Parathyroid adenoma (tissue), 2 donors: ENCODE measurements around the gene CDK5.
"Not testable (repeated sequence)": the region's sequence is repeated elsewhere in the genome, so short reads cannot be mapped to it uniquely, and the experiment has no call there.

Experiments
- H2AFZ ChIP-seq: fragments of 300-600 bp; sonication (generic); one replicate; pipeline ENCODE4 v1.7.0; 2017; ENCODE audit warnings: antibody characterized with exemption, mild to moderate bottlenecking
- H3K27ac ChIP-seq: fragments of 300-600 bp; sonication (generic); one replicate; pipeline ENCODE4 v1.7.0; 2017
- H3K27me3 ChIP-seq: fragments of 300-600 bp; sonication (generic); one replicate; pipeline ENCODE4 v1.7.0; 2017; ENCODE audit warnings: low read length; ENCODE audit not compliant: control insufficient read depth, insufficient read depth
- H3K36me3 ChIP-seq: fragments of 300-600 bp; sonication (generic); one replicate; pipeline ENCODE4 v1.7.0; 2017; ENCODE audit warnings: low read length; ENCODE audit not compliant: control insufficient read depth, insufficient read depth
- H3K4me1 ChIP-seq: fragments of 300-600 bp; sonication (generic); one replicate; pipeline ENCODE4 v1.7.0; 2017; ENCODE audit warnings: control low read depth
- H3K4me2 ChIP-seq: fragments of 300-600 bp; sonication (generic); one replicate; pipeline ENCODE4 v1.7.0; 2017; ENCODE audit warnings: low read length
- H3K4me3 ChIP-seq: fragments of 300-600 bp; sonication (generic); one replicate; pipeline ENCODE4 v1.7.0; 2017; ENCODE audit warnings: low read depth, low read length
- H3K79me2 ChIP-seq: fragments of 300-600 bp; sonication (generic); one replicate; pipeline ENCODE4 v1.7.0; 2017; ENCODE audit warnings: control low read depth
- H3K9ac ChIP-seq: fragments of 300-600 bp; sonication (generic); one replicate; pipeline ENCODE4 v1.7.0; 2017; ENCODE audit warnings: mild to moderate bottlenecking
- H3K9me3 ChIP-seq: fragments of 300-600 bp; sonication (generic); one replicate; pipeline ENCODE4 v1.7.0; 2017; ENCODE audit warnings: low read length; ENCODE audit not compliant: control insufficient read depth
- CTCF ChIP-seq: fragments of 300-600 bp; sonication (generic); IDR thresholded peaks from one replicate; pipeline ENCODE4 v1.7.0; 2017; ENCODE audit warnings: antibody characterized with exemption, mild to moderate bottlenecking
- donor health status: primary hyperparathyroidism.

The CDK5 gene

GRCh38 chr7:151043959-151044358 is 13.7 kb downstream of the CDK5 start:
- Histone ChIP-seq H3K9ac (no peak overlapping the region), H3K79me2 (no peaks in the 10 kb centered on the region), H3K27ac (no peak overlapping the region), H3K27me3 (no peaks in the 10 kb centered on the region), H2AFZ (no peak overlapping the region), H3K9me3 (no peaks in the 10 kb centered on the region), H3K36me3 (no peaks in the 10 kb centered on the region), H3K4me1 (peaks cover 21% of the 10 kb centered on the region), H3K4me3 (no peak overlapping the region), H3K4me2 (no peak overlapping the region)
- TF ChIP-seq CTCF = no peak

GRCh38 chr7:151043449-151043848 is 14.2 kb downstream of the CDK5 start:
- H3K36me3 ChIP-seq, H3K9me3 ChIP-seq, H3K4me3 ChIP-seq, H3K27me3 ChIP-seq, H2AFZ ChIP-seq, H3K4me2 ChIP-seq, H3K79me2 ChIP-seq, H3K9ac ChIP-seq, H3K27ac ChIP-seq: not testable (repeated sequence)
- H3K4me1 ChIP-seq = peaks cover 17% of the 10 kb centered on the region

- H3K27ac ChIP-seq = no peak overlapping the region
- H3K27me3 ChIP-seq = no peaks in the 10 kb centered on the region
- no peak for TF ChIP-seq CTCF
- H3K9me3 ChIP-seq = no peaks in the 10 kb centered on the region
- H3K36me3 ChIP-seq = no peaks in the 10 kb centered on the region
- H3K79me2 ChIP-seq = no peaks in the 10 kb centered on the region
- H3K9ac ChIP-seq = no peak overlapping the region
- H3K4me3 ChIP-seq = no peak overlapping the region
- no peak overlapping the region for H2AFZ ChIP-seq
- no peaks in the 10 kb centered on the region for H3K4me1 ChIP-seq
- no peak overlapping the region for H3K4me2 ChIP-seq
These were observed 16.9 kb downstream of the CDK5 start for GRCh38 chr7:151040616-151041375.

GRCh38 chr7:151039850-151040548 is 17.7 kb downstream of the CDK5 start:
- Histone ChIP-seq H3K36me3 (no peaks in the 10 kb centered on the region), H3K79me2 (peaks cover 2% of the 10 kb centered on the region), H3K27me3 (no peaks in the 10 kb centered on the region), H3K4me1 (no peaks in the 10 kb centered on the region), H2AFZ (no peak overlapping the region), H3K9me3 (no peaks in the 10 kb centered on the region), H3K9ac (no peak overlapping the region), H3K4me2 (no peak overlapping the region), H3K27ac (no peak overlapping the region), H3K4me3 (no peak overlapping the region)
- no peak for TF ChIP-seq CTCF

DNA sequence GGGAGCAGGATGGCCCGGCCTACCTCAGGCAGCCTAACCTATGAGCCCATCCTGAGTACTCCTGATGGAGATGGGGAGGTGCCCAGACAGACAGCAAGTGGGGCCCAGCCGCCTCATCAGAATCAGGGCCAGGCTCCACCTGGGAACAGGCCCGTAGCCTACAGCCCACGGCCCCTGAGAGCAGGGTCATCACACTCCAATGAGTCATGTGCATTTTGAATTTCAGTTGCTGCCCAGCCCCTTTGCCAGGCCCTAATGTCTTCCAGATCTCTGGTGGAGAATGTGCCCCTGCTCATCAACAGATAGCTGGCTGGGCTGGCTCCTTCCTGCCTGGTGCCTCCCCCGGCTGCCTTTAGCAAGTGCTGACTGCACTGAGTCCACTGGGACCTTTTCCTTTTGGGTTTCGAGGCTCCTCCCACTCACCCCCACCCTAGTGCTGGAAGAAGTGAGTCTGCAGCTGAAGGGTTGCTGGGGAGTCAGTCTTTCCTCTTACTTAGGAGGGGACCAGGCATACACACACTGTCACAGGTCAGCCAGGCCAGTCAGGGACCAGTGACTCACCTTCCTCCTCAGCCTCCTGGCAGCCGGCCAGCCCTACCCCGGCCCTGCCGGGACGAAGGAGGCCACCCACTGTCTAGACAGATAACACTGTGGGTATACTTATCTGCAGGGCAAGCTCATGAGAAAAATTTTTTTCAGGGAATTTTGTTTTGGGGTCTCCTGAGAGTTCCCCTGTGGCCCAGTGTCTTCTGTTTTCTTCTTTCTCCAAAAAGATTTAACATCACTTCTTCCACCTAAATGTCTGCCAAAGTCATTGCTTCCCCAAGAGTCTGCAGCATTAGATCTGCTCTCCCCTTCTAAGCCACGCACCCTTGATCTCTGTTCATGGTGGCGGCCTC is 18.5 kb downstream of the CDK5 start:
- no peaks in the 10 kb centered on the region for H3K36me3 ChIP-seq
- H3K27ac ChIP-seq = no peak overlapping the region
- H3K4me2 ChIP-seq = no peak overlapping the region
- no peak for TF ChIP-seq CTCF
- peaks cover 3% of the 10 kb centered on the region for H3K79me2 ChIP-seq
- no peaks in the 10 kb centered on the region for H3K27me3 ChIP-seq
- H3K9me3 ChIP-seq = no peaks in the 10 kb centered on the region
- no peak overlapping the region for H3K9ac ChIP-seq
- H2AFZ ChIP-seq = no peak overlapping the region
- H3K4me3 ChIP-seq = no peak overlapping the region
- no peaks in the 10 kb centered on the region for H3K4me1 ChIP-seq
